Left forelimb (tissue), 1 donor: ENCODE results near the gene SYN1.

Experiments used
- DNase-seq: peaks from one replicate; pipeline ENCODE4 v3.0.0-alpha.2; 2018; ENCODE audit warnings: low spot score

The SYN1 gene

DNA sequence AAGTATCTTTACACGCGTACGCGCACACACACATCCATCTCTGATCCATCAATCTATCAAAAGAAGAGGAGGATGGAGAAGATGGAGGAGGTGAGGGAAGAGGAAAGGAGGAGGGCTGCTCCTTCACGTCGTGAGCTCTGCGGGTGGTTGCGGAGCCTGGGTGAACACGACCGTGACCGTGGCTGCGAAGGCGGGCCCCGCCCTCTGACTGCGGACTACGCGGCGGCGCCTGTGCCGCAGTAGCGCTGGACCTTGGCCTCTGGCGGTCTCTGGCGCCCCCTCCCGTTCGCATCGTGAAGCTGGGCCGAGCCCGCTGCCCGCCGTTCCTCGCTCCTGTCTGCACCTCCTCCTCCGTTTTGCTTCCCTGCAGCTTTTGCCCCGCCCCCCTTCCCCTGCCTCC lies 96.4 kb downstream of the SYN1 start:
- DNase-seq: peak; percentile 88
